Gastroesophageal sphincter (tissue), 4 donors: ENCODE results near the gene UGT3A2. TPM values are rescaled to one million over a fixed set of nuclear protein-coding genes. Genes with fewer than 3 reads are reported as not detected.

Experiments
- ATAC-seq: fragments of 150-250 bp; one replicate; pipeline ENCODE4 v1.9.1; 2016; ENCODE audit warnings: mild to moderate bottlenecking, moderate library complexity
- H3K27ac ChIP-seq, 4 donors: fragments of 200-600 bp; sonication (generic) in 3 of 4; 1 replicate in 3 of 4; 2 replicates in 1 of 4; pipeline ENCODE4 v1.5.1; 2016 to 2019
- H3K27me3 ChIP-seq: fragments of 200-600 bp; sonication (generic); one replicate; pipeline ENCODE4 v1.5.1; 2019
- H3K36me3 ChIP-seq, 2 donors: fragments of 200-600 bp; sonication (generic); one replicate each; pipeline ENCODE4 v1.5.1; 2019; ENCODE audit warnings: control low read depth in 1 of 2
- H3K4me1 ChIP-seq, 3 donors: fragments of 200-600 bp; sonication (generic); 1 replicate in 2 of 3; 2 replicates in 1 of 3; pipeline ENCODE4 v1.5.1; 2016 to 2019; ENCODE audit warnings: control low read depth in 2 of 3
- H3K4me3 ChIP-seq, 2 donors: fragments of 200-600 bp; sonication (generic); one replicate each; pipeline ENCODE4 v1.5.1; 2019; ENCODE audit warnings: mild to moderate bottlenecking in 1 of 2, moderate library complexity in 1 of 2
- H3K9me3 ChIP-seq, 3 donors: fragments of 200-600 bp; sonication (generic); one replicate each; pipeline ENCODE4 v1.5.1; 2017 to 2019; ENCODE audit warnings: control low read depth in 2 of 3
- EP300 ChIP-seq: sonication (generic); formaldehyde crosslinking; IDR thresholded peaks from one replicate; pipeline ENCODE4 v1.6.1; 2017; ENCODE audit warnings: antibody characterized with exemption, mild to moderate bottlenecking
- POLR2A ChIP-seq, 2 donors: fragments of 450-650 bp; IDR thresholded peaks; one replicate each; pipeline ENCODE4 v1.6.1; 2017; ENCODE audit warnings: antibody characterized with exemption in 2 of 2, mild to moderate bottlenecking in 2 of 2, moderate library complexity in 1 of 2
- POLR2AphosphoS5 ChIP-seq: sonication (generic); formaldehyde crosslinking; IDR thresholded peaks from one replicate; pipeline ENCODE4 v1.6.1; 2017; ENCODE audit warnings: antibody characterized with exemption
- WGBS, 2 donors: methylation state at CpG; one replicate each; pipeline ENCODE4 v1.1.5; 2018; ENCODE audit warnings: low coverage in 1 of 2; 5-methylcytosine and 5-hydroxymethylcytosine counted together
- total RNA-seq, 4 donors: library from RNA; depleted of rRNA; stranded (reverse); fragments of >200 nt; gene quantifications; one replicate each; pipeline ENCODE4 v1.1.0, GENCODE V29; 2016
- TF ChIP-seq, protein P1 (sequence below), 4 experiments: fragments of 200-600 bp in 2 of 4; fragments of 450-650 bp in 2 of 4; sonication (generic) in 1 of 4; IDR thresholded peaks; one replicate each; pipeline ENCODE4 v1.5.1; 2017 to 2019; ENCODE audit warnings: antibody characterized with exemption in 4 of 4, mild to moderate bottlenecking in 2 of 4, moderate library complexity in 2 of 4

UGT3A2 gene
- total RNA-seq, 4 donors from 2014 or later = not detected

DNA sequence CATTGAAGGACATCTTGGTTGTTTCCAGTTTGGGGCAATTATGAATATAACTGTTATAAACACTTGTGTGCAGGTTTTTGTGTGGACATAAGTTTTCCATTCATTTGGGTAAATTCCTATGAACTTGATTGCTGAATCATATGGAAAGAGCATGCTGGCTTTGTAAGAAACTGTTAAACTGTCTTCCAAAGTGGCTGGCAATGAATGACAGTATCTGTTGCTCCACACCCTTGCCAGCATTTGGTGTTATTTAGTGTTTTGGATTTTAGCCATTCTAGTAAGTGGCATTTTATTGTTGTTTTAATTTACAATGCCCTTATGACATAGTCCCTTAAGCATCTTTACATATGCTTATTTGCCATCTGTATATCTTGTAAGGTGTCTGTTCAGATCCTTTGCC, 29.8 kb upstream of the UGT3A2 start:
- Histone ChIP-seq H3K27ac (no peak overlapping the region), H3K36me3 (no peaks in the 10 kb centered on the region), H3K4me1 (no peaks in the 10 kb centered on the region), H3K9me3 (peaks cover 0 to 8% (median 0%) of the 10 kb centered on the region in 3 donors), H3K4me3 (no peak overlapping the region), H3K27me3 (no peaks in the 10 kb centered on the region)
- no peak for ATAC-seq
- no peak for TF ChIP-seq POLR2AphosphoS5
- TF ChIP-seq, protein P1, sequence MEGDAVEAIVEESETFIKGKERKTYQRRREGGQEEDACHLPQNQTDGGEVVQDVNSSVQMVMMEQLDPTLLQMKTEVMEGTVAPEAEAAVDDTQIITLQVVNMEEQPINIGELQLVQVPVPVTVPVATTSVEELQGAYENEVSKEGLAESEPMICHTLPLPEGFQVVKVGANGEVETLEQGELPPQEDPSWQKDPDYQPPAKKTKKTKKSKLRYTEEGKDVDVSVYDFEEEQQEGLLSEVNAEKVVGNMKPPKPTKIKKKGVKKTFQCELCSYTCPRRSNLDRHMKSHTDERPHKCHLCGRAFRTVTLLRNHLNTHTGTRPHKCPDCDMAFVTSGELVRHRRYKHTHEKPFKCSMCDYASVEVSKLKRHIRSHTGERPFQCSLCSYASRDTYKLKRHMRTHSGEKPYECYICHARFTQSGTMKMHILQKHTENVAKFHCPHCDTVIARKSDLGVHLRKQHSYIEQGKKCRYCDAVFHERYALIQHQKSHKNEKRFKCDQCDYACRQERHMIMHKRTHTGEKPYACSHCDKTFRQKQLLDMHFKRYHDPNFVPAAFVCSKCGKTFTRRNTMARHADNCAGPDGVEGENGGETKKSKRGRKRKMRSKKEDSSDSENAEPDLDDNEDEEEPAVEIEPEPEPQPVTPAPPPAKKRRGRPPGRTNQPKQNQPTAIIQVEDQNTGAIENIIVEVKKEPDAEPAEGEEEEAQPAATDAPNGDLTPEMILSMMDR (IDR thresholded peaks at IDR 0.05) = no peak
- no peak for TF ChIP-seq EP300
- no peak for TF ChIP-seq POLR2A (IDR thresholded peaks at IDR 0.05)

DNA sequence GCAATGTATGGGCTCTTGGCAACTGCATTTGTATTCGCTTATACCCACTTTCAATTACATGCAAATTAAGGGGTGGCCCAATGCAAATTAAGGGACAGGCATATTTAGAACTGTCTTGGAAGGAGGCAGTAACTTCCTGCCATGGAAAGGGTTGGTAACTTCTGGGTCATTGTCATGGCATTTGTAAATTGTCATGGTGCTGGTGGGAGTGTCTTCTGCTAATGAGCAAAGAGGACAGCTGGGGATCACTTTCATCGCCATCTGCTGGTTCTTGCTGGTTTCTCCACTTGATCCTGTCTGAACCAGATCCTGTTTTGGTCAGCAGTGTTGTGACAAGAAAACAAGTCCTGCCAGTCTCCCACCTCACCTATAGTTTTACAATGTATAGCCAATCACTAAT, 23.3 kb upstream of the UGT3A2 start:
- WGBS, 2 donors = 60 to 62% methylated on average over 1 to 2 of the region's 2 CpGs
- Histone ChIP-seq H3K27me3 (no peaks in the 10 kb centered on the region), H3K27ac (no peak overlapping the region), H3K4me1 (no peaks in the 10 kb centered on the region), H3K4me3 (no peak overlapping the region), H3K36me3 (no peaks in the 10 kb centered on the region), H3K9me3 (peaks cover 0 to 12% (median 0%) of the 10 kb centered on the region in 3 donors)
- TF ChIP-seq POLR2A (IDR thresholded peaks at IDR 0.05) (no peak), POLR2AphosphoS5 (no peak), EP300 (no peak)
- TF ChIP-seq, protein P1 (IDR thresholded peaks at IDR 0.05) = no peak
- ATAC-seq = no peak

DNA sequence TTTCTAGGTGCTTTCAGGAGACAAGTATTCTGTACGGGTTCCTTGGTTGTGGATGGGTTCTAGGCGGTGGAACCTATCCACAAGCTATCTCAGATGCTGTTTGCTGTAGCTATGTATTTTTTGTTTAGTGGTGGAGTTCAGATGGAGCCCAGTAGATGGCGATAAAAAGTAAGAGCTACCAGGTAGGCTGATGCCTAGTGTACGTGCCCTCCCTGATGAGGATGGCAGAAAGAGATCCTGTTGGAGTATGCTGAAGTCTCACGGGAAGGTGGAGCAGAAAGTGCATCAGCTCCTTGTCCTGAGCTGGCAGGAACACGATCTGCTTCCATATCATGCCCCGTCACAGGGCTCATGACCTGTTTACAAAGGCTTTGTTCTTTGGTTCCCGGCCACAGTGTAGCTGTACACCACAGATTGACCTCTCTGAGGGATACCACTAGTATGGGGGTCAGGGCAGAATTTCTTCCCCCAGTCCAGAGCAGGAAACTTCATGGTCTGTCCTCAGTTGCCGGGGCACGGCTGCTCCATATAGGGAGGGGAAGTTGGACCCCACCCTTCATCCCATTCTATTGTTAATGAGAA, 12.6 kb upstream of the UGT3A2 start:
- Histone ChIP-seq H3K9me3 (no peaks in the 10 kb centered on the region), H3K27me3 (peaks cover 22% of the 10 kb centered on the region), H3K4me1 (no peaks in the 10 kb centered on the region), H3K36me3 (no peaks in the 10 kb centered on the region), H3K4me3 (no peak overlapping the region), H3K27ac (no peak overlapping the region)
- peak; percentile 25 for ATAC-seq
- TF ChIP-seq EP300 = no peak
- TF ChIP-seq, protein P1 (IDR thresholded peaks at IDR 0.05) = peak in 3 of 4 experiments; percentile 4 to 44 (median 8)
- 14 to 33% methylated on average over 7 of the region's 10 CpGs for WGBS, 2 donors

DNA sequence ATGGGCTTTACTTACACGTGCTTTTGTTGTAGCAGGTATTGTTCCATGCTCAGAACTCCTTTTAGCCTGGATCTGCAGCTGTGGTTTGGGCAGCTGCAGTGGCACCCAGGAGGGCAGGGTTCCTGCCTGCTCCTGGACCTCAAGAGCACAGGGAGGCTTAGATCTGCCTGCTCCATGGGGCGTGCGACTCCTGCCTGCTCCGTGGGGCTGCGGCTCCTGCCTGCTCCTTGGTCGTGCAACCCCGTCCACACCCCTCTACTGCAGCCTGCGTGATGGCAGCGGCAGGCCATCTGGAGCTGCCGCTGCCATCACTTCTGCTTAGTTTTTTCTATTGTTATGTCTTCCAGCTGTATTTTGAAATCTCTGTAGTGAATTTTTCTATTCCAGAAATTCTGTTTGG, 11.7 kb upstream of the UGT3A2 start:
- H3K27me3 ChIP-seq = peaks cover 22% of the 10 kb centered on the region
- no peak for ATAC-seq
- H3K4me1 ChIP-seq = no peaks in the 10 kb centered on the region
- TF ChIP-seq, protein P1 (IDR thresholded peaks at IDR 0.05) = no peak
- TF ChIP-seq POLR2A (IDR thresholded peaks at IDR 0.05) = no peak
- no peak for TF ChIP-seq POLR2AphosphoS5
- TF ChIP-seq EP300 = no peak
- no peak overlapping the region for H3K27ac ChIP-seq
- H3K9me3 ChIP-seq = no peaks in the 10 kb centered on the region
- no peaks in the 10 kb centered on the region for H3K36me3 ChIP-seq
- WGBS, 2 donors = 55 to 70% methylated on average over 2 to 10 of the region's 10 CpGs
- no peak overlapping the region for H3K4me3 ChIP-seq

DNA sequence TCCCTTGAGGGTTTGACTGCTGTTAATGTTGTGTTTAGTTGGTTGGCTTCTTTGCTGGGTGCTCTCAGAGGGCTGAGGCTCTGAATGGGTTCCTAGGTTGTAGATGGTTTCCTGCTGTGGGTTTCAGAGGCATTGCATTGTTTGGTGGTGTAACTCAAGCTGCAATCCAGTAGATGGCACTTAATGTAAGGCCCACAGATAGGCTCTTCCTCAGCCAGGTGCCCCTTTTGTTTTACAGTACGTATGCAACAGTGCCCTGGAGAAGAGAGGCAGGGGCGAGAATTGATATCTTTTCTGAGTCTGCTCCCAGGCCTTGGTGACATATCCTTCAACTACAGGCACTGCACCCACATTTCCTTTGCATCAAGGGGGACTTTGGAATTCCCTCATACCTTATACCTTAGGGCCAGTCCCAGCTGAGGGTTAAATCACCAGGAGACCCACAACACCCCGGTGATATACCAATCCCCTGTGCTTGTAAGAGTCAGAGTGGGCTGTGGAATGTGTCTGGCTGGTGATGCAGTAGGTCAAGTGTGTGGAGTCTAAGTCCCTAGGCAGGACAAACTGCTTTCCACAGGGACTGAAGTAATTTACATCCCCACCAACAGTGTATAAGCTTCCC, 7.0 kb upstream of the UGT3A2 start:
- Histone ChIP-seq H3K27ac (no peak overlapping the region), H3K4me3 (no peak overlapping the region), H3K36me3 (no peaks in the 10 kb centered on the region), H3K4me1 (no peaks in the 10 kb centered on the region), H3K9me3 (no peaks in the 10 kb centered on the region), H3K27me3 (peaks cover 14% of the 10 kb centered on the region)
- 55% methylated on average over 3 of the region's 3 CpGs; no CpG with 5 or more reads in 1 of the 2 donors for WGBS, 2 donors
- no peak for ATAC-seq
- TF ChIP-seq, protein P1 (IDR thresholded peaks at IDR 0.05) = no peak
- no peak for TF ChIP-seq POLR2AphosphoS5
- TF ChIP-seq POLR2A (IDR thresholded peaks at IDR 0.05) = no peak
- TF ChIP-seq EP300 = no peak
